Mucosa of gallbladder (tissue), 1 donor: Measurements from ENCODE around the gene MYLIP. TPM values are rescaled to one million over a fixed set of nuclear protein-coding genes. Genes with fewer than 3 reads are reported as not detected.

Experiments
- DNase-seq: peaks from one replicate; pipeline ENCODE4 v3.0.0-alpha.2; 2020; ENCODE audit warnings: low spot score
- total RNA-seq: library from RNA; stranded (reverse); gene quantifications from one replicate; pipeline ENCODE4 v1.2.1, GENCODE V29; 2021
- donor health status: DM: no; HTN: no; CAD: no.

MYLIP gene
- total RNA-seq: 53.2 TPM

DNA sequence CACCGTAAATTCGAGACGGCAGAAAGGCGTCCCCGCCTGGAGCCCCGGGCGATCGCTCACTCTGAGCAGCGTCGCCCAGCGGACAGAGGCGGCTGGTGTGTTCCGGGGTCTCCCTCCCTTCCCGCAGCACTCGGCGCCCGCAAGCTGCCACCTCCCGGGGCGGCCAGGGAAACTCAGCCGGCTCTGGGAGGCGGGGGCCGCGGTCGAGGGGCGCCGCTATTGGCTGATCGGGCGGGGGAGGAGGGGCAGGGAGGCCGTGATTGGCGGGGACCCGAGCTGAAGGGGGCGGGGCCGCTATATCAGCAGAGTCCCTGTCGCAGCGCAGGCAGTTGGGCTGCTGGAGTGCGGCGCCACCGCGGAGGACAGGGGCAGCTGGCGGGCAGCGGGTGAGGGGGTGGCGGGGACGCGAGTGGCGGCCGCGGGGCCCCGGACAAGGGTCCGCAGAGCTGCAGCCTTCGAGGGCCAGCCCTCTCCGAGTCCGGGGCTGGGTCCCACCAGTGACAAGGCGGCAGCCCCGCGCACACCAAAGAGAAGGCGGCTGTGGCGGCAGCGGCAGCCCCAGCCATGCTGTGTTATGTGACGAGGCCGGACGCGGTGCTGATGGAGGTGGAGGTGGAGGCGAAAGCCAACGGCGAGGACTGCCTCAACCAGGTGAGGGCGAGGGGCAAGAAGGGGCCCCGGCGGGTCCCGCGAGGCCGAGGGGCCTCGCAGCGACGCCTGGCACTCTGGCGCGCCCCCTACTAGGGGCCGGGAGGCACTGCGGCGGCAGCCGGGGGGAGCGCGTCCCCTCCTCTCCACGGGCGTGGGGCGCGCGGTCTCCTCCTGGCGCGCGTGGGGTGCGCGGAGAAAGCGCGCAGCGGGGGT is at the start of gene MYLIP:
Gene MYLIP, plus strand, starts transcription at position 328 of the 864 bp plus-strand sequence. Its CDS starts 237 bp downstream, at position 565.
- DNase-seq: peak; percentile 98

DNA sequence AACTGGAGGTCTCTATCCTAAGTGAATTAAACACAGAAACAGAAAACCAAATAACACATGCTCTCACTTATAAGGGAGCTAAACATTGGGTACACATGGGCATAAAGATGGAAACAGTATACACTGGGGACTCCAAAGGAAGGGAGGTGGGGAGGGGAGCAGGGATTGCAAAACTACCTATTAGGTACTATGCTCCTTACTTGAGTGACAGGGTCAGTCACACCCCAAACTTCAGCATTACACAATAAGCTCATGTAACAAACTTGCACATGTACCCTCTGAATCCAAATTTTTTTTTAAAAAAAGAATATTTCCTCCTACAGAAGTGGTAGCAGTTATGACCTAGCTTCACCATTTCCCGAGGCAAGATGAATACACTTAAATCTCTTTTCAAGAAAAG is 49.5 kb upstream of the MYLIP start:
- no peak for DNase-seq

DNA sequence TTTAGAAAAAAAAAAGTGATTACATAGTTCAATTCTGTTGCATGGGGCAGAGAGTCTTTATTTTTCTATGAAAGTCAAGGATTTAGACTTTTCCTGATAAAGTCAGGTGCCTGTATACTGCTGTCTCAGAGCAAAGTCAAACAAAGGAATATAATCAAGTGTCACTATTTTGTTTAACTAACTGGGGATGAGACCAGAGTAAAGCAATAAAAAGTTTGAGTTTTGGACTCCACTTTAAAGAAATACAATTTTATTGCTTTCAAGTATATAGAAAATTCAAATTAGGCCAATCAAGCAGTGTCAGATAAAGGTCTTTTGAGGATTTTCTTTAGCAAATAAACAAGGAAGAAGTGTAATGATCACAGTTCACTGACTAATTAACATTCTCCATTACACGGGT is 48.7 kb upstream of the MYLIP start:
- DNase-seq: no peak

- DNase-seq: no peak
Observed at GRCh38 chr6:16081326-16081725, 47.6 kb upstream of the MYLIP start.

- no peak for DNase-seq
Observed at GRCh38 chr6:16082361-16082760, 46.5 kb upstream of the MYLIP start.

- no peak for DNase-seq
Observed at GRCh38 chr6:16086965-16087364, 41.9 kb upstream of the MYLIP start.

DNA sequence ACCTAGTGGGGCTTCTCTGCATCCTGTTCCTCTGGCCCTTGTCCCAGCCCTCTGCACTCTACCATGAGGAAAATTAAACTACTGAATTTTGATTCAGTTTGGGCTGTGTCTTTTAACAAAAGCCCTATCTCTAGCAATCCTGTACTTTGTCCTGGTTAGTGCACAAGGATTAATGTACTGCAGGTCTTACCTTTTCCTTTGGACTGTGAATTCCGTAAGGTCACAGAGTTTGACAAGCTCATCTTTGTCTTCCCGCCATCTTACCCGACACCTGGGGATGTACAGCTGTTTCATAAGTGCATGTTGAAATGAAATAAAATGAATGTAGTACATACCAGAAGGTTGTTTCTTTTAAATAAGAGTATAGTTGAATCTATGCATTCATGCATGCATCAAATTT is 41.5 kb upstream of the MYLIP start:
- no peak for DNase-seq

DNA sequence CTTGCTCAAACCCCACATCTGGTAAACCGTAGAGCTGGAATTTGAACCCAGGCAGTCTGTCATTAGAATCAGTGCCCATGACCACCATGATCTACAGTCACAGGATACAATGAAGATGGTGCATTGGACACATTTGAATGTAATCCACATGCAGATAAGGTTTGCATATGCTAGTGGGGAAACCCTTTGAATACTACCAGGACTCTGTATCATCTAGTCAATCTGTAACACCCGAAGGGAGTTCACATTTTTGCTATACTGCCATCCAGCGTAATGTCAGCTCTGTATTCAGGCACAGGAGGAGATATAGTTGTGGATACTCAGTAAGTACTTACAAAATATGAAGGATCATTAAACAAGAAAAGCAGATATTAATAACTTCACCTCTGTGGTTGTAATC is 40.5 kb upstream of the MYLIP start:
- DNase-seq: no peak

DNA sequence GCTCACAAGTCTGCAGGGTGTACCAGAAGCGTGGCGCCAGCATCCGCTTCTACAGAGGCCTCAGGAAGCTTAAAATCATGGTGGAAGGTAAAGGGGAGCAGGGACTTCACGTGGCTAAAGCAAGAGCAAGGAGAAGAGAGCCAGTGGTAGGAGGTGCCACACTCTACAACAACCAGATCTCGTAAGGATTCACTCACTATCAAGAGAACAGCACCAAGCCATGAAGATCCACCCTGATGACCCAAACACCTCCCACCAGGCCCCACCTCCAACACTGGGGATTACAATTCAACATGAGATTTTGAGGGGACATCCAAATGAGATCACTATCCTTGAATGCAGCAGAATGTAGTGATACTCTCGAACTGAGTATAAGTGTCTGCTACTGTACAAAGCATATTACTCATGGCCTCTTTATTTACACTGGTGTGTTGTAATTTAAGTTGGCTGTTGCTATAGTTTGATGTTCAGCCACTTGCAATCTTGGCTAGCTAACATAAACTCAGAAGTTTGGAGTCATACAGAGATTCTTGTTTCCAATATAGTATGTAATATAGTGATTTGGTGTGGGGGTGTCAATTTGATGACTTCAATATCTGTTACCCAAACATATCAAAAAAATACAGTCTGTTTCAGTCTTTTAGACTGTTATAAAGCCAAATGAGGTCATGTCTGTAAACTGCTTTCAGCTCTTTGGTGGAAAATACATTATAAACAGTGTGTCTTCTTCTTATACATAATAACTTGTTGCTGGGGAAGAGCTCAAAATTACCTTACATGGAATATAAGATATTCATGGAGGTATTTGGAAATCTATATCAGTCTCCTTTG is 39.4 kb upstream of the MYLIP start:
- no peak for DNase-seq

GRCh38 chr6:16090452-16090851 is 38.4 kb upstream of the MYLIP start:
- DNase-seq: no peak

DNA sequence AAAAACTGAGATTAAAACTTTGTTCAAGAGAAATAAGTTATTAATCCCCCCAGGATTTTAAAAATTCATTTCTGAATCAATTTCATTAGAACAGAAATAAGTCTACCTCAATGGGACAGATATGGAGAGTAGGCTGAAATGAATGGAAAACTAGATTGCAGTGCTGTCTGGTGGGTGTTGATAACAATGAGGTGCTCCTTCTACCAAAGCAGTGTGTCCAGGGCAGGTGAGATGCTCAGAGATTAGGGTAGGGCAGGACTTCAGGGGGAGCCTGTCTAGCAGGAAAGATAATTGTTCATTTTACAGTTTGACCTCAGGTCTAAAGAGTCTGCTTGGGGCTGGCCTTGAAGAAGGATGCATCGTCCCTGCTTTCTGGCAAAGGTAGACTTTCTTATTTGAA is 38.0 kb upstream of the MYLIP start:
- DNase-seq: no peak

GRCh38 chr6:16092140-16092539 is 36.7 kb upstream of the MYLIP start:
- no peak for DNase-seq

DNA sequence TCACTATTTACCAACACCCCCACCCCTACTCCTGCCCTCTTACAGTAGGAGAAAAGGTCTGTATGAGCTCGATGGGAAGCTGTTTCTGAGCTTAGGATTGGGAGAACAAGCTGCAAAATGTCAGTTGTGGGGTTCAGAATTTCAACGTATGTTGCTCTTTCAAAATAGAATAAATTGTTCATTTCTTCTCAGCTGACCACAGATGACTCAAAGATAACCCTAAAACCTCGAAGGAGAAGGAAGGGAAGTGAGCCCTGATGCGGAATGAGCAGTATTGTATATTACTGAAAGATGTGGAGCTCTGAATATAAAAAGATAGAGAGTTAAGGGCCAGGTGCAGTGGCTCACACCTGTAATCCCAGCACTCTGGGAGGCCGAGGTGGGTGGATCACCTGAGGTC is 35.9 kb upstream of the MYLIP start:
- DNase-seq: no peak

DNA sequence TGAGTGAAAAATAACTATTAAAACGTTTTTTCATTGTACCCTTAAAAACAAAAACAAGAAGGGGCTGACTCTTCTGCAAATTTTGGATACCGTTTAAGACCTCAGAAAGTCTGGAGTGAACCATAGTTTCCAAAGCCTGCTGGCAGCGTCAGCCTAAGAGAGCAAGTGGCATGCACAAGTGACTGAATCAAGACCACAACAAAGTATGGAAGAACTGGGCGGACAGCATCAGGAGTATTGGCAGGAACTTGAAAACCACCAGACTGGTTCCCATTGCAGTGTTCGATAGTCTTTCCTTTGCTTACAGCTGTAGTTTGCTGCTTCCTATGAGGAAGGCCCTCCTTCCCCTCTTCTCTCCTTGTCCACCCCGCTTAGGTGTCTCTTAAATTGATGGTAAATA is 33.7 kb upstream of the MYLIP start:
- DNase-seq: no peak

- no peak for DNase-seq
Observed at GRCh38 chr6:16097382-16098171, 31.3 kb upstream of the MYLIP start.

- DNase-seq: no peak
Observed at GRCh38 chr6:16098211-16098610, 30.7 kb upstream of the MYLIP start.

- no peak for DNase-seq
Observed at GRCh38 chr6:16102208-16102607, 26.7 kb upstream of the MYLIP start.

GRCh38 chr6:16103722-16104121 is 25.2 kb upstream of the MYLIP start:
- no peak for DNase-seq

DNA sequence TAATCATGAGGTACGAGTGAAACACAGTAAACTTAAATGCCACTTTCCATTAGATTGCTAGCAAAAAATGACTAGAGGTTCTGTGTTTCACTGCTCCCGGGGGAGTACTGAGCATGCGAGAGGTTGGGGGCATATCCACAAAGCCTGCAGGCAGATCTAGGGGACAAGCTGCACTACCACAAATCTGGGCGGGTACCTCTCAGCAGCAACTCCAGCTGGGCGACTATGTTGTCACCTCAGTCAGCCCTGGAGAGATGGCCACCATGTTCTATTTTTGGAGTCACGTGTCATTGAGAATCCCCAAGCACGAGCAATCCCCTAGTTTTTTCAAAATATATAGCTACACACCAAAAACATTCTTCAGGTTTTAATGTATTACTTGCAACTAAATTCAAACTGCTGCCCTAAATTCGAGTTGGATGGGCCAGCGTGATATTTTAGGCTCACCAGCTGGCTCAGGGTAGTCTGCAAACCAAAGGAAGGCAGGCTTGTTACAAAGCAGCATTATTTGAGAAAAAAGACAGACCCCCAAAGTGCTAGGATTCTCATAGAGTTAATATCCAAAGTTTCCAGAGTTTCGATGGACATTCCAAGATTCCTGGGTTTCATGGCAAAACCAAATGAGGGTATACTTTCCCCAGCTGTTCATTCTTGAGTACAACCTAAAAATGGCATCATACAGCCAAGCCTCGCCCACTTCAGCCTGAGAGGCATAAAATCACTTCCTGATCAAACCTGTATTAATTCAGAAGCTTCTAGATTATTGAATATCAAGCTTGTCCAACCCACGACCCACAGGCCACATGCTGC is 24.1 kb upstream of the MYLIP start:
- DNase-seq: no peak

DNA sequence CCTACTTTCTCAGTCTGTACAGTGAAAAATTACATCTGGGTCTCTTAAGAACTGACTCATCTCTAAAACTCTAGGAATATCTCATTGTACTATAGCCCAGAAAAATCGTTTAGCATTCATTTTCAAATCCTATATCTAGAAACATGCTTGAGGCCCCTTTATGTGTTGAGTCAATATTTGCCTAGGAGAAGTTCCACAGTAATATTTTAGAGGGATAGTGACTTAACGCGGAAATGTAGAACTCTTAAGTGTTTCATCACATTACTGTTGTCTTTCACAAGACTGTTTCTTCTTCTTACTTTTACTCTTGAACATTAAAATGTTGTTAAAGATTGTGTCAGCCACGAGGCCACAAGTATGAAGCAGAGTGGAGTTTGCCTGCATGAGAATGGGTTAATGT is 23.0 kb upstream of the MYLIP start:
- DNase-seq: no peak
